Ishikawa (cell line): ENCODE measurements around the gene CERS3.

Experiments used
- CEBPB ChIP-seq: IDR thresholded peaks from 2 replicates; pipeline ENCODE4 v1.6.1; 2012
- CREB1 ChIP-seq: IDR thresholded peaks from 2 replicates; pipeline ENCODE4 v1.6.1; 2012; ENCODE audit warnings: low read depth
- EGR1 ChIP-seq: IDR thresholded peaks from 2 replicates; pipeline ENCODE4 v1.6.1; 2012
- EP300 ChIP-seq: IDR thresholded peaks from 2 replicates; pipeline ENCODE4 v1.6.1; 2012; ENCODE audit warnings: borderline replicate concordance
- FOXM1 ChIP-seq: IDR thresholded peaks from 2 replicates; pipeline ENCODE4 v1.6.1; 2012; ENCODE audit warnings: low read depth, borderline replicate concordance
- NFIC ChIP-seq: IDR thresholded peaks from 2 replicates; pipeline ENCODE4 v1.6.1; 2012
- RAD21 ChIP-seq: IDR thresholded peaks from 2 replicates; pipeline ENCODE4 v1.6.1; 2012; ENCODE audit warnings: low read depth
- TAF1 ChIP-seq: IDR thresholded peaks from 2 replicates; pipeline ENCODE4 v1.6.1; 2012; ENCODE audit warnings: low read depth, mild to moderate bottlenecking
- TCF12 ChIP-seq: IDR thresholded peaks from 2 replicates; pipeline ENCODE4 v1.6.1; 2012; ENCODE audit warnings: low read depth
- TEAD4 ChIP-seq: IDR thresholded peaks from 2 replicates; pipeline ENCODE4 v1.6.1; 2012
- YY1 ChIP-seq: IDR thresholded peaks from 2 replicates; pipeline ENCODE4 v1.6.1; 2012; ENCODE audit warnings: low read depth
- ZBTB7A ChIP-seq: IDR thresholded peaks from 2 replicates; pipeline ENCODE4 v1.6.1; 2012; ENCODE audit warnings: low read depth
- TF ChIP-seq, protein P1 (sequence below): IDR thresholded peaks from 2 replicates; pipeline ENCODE4 v1.6.1; 2012
- TF ChIP-seq, protein P2 (sequence below): IDR thresholded peaks from 2 replicates; pipeline ENCODE4 v1.6.1; 2012; ENCODE audit warnings: low read depth, mild to moderate bottlenecking
- TF ChIP-seq, protein P3 (sequence below): IDR thresholded peaks from 2 replicates; pipeline ENCODE4 v1.6.1; 2012

CERS3 gene

DNA sequence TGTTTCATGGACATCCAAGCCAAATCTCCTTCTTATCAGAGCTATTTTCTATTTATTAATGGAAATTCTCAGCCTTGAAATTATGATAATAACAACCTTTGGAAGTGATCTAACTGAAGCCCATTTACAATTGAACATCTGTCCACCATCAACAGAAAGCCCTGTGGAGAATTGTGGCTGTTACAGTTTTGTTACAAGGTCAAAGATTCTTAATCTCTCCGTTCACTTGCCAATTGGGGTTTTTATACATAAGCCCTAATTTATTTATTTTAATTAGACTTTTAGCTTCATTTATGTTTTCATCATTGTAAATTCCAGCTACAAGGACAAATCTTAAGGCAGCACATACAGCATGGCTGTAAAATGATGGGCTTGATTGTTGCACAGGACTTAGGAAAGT is 3.3 kb downstream of the CERS3 start:
- TF ChIP-seq EGR1 = no peak
- TF ChIP-seq, protein P1, sequence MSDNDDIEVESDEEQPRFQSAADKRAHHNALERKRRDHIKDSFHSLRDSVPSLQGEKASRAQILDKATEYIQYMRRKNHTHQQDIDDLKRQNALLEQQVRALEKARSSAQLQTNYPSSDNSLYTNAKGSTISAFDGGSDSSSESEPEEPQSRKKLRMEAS = no peak

DNA sequence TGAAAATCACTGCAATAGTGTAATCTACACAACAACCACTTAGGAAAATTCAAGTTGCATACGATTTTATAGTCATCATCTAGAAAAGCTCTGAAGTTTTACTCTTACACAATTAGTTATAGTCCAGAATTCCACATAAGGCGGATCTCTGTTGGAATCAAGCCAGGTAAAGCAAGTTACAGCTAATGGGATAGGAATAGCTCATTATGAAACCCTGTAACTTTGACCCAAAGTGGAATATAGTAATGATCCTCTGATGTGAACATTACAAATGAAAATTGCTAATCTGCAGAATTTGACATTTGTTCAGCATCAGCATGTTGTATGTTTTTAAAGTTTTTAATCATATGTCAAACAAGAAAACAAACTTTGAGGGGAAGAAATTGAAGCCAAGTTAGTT is 4.4 kb downstream of the CERS3 start:
- no peak for TF ChIP-seq TAF1
- TF ChIP-seq CREB1 = no peak
- TF ChIP-seq, protein P1 = no peak
- no peak for TF ChIP-seq TEAD4
- TF ChIP-seq, protein P2, sequence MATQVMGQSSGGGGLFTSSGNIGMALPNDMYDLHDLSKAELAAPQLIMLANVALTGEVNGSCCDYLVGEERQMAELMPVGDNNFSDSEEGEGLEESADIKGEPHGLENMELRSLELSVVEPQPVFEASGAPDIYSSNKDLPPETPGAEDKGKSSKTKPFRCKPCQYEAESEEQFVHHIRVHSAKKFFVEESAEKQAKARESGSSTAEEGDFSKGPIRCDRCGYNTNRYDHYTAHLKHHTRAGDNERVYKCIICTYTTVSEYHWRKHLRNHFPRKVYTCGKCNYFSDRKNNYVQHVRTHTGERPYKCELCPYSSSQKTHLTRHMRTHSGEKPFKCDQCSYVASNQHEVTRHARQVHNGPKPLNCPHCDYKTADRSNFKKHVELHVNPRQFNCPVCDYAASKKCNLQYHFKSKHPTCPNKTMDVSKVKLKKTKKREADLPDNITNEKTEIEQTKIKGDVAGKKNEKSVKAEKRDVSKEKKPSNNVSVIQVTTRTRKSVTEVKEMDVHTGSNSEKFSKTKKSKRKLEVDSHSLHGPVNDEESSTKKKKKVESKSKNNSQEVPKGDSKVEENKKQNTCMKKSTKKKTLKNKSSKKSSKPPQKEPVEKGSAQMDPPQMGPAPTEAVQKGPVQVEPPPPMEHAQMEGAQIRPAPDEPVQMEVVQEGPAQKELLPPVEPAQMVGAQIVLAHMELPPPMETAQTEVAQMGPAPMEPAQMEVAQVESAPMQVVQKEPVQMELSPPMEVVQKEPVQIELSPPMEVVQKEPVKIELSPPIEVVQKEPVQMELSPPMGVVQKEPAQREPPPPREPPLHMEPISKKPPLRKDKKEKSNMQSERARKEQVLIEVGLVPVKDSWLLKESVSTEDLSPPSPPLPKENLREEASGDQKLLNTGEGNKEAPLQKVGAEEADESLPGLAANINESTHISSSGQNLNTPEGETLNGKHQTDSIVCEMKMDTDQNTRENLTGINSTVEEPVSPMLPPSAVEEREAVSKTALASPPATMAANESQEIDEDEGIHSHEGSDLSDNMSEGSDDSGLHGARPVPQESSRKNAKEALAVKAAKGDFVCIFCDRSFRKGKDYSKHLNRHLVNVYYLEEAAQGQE = no peak
- TF ChIP-seq CEBPB = no peak
- TF ChIP-seq NFIC = no peak
- TF ChIP-seq FOXM1 = no peak
- TF ChIP-seq, protein P3, sequence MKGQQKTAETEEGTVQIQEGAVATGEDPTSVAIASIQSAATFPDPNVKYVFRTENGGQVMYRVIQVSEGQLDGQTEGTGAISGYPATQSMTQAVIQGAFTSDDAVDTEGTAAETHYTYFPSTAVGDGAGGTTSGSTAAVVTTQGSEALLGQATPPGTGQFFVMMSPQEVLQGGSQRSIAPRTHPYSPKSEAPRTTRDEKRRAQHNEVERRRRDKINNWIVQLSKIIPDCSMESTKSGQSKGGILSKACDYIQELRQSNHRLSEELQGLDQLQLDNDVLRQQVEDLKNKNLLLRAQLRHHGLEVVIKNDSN = no peak
- no peak for TF ChIP-seq ZBTB7A
- no peak for TF ChIP-seq EGR1
- TF ChIP-seq RAD21 = no peak
- no peak for TF ChIP-seq EP300

DNA sequence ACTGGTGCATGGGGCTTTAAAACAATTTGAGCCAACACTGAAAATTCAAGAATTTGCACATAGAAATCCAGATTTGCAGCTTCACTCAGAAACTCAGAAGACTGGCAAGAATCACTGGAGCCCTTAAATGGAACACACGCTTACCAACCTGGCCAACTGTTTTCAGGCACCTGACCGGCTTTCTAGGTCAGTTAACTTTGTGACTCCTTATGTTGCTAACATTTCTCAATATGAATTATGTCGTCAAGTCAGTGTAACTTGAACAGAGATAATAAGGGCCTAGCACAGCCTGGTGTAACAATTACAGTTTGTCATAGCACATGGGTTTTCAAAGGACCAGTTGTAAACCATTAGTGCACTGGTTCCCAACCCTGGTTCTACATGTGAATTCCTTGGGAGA is 6.8 kb downstream of the CERS3 start:
- TF ChIP-seq EGR1 (no peak), EP300 (no peak), TCF12 (no peak), RAD21 (no peak), ZBTB7A (no peak), TAF1 (no peak), YY1 (no peak)
- TF ChIP-seq, protein P3 = no peak
- TF ChIP-seq, protein P1 = no peak

DNA sequence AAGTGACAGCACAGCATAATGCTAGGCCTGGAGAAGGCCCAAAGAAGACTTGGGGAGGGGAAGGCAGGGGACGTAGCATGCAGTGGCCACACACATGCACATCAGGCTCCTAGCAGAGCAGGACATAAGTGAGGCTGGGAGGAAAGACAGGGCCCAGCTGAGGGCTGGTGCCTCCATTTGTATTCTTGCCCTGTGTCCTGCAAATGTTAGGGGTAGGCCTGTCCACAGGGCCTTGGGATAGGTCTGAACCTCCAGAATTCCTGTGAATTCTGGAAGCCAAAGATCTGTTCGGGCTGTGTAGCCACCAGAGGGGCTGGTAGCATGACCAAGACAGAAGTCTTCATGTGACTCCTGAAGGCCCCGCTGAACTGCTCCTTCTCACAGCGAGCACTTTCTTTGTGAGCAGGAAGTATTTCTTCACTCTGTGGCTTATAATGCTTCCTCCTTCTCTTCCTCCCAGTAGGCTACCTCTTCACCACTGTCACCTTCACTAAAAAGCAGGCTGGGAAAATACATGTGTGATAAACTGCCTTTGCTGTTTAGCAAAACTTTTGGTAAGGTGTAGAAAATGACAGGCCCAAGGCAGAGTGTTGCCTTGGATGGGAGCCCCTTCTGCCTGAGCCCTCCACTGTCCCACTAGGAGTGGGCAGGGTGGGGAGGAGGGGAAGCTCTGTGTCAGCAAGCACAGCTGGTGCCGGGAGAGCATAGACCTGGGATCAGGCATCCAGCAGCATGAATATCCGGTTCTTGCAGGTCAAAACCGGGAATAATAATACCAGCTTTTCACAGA is 8.4 kb downstream of the CERS3 start:
- no peak for TF ChIP-seq EGR1
- TF ChIP-seq RAD21 = no peak
- no peak for TF ChIP-seq CEBPB

DNA sequence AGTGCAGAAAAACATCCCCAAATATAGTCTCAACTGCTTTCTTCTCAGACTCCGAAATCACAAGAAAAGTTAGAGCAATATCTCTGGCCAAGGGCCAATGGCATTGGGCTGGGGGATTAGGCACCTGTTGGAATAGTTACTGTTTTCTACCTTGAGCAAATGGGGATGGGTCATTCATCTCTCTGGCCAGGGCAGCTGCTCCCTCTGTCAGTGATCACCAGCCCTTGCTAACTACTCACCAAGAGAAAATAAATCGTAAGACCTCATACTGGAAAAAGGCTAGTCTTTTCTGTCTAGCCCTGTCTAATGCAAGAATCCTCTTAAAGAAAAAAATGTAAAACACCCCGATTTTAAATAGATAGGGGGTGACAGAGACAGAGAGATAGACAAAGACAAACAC is 10.9 kb downstream of the CERS3 start:
- TF ChIP-seq RAD21 (no peak), TEAD4 (no peak), ZBTB7A (no peak), CEBPB (no peak), NFIC (no peak), YY1 (no peak), EGR1 (no peak), FOXM1 (no peak), CREB1 (no peak), TAF1 (no peak), EP300 (no peak), TCF12 (no peak)
- TF ChIP-seq, protein P2 = no peak
- TF ChIP-seq, protein P3 = no peak
- TF ChIP-seq, protein P1 = no peak
